GM12878 (cell line): Measurements from ENCODE around the gene TANC1. TPM values are rescaled to one million over a fixed set of nuclear protein-coding genes. Genes with fewer than 3 reads are reported as not detected.

Experiments used
- ATAC-seq: fragments of 200-7000 bp; cut with Tn5 transposase; 3 replicates; pipeline ENCODE4 v1.9.1; 2020; ENCODE audit warnings: mild to moderate bottlenecking, moderate library complexity
- BruUV-seq: library from RNA; stranded (reverse); fragments of 400-500 nt; replicated peaks from 2 replicates; lab custom pipeline; 2021; lab: Mats Ljungman, UMichigan
- CTCF ChIA-PET: fragments of 300-600 bp; sonication (Branson Sonifier 250); formaldehyde crosslinking; extraction: SDS; loops from one replicate; lab custom pipeline; 2021; ENCODE audit warnings: inconsistent platforms; lab: Yijun Ruan, JAX
- POLR2A ChIA-PET: fragments of 350-600 bp; formaldehyde crosslinking; extraction: SDS; loops from one replicate; lab custom pipeline; 2021; ENCODE audit warnings: inconsistent platforms; lab: Charles Lee
- RAD21 ChIA-PET: fragments of 300-600 bp; sonication (Branson Sonifier 250); formaldehyde crosslinking; loops from one replicate; lab custom pipeline; 2023; ENCODE audit warnings: antibody characterized with exemption; ENCODE audit not compliant: unreplicated experiment; lab: Charles Lee
- SMC1A ChIA-PET: fragments of 300-600 bp; sonication (Branson Sonifier 250); formaldehyde crosslinking; loops from one replicate; lab custom pipeline; 2023; ENCODE audit not compliant: unreplicated experiment, uncharacterized antibody; lab: Charles Lee
- DNase-seq: peaks from one replicate; pipeline ENCODE4 v3.0.0-alpha.2; 2011; ENCODE audit warnings: low read depth, low spot score
- FAIRE-seq: peaks from 3 replicates; lab custom pipeline; 2011; peaks lifted over from hg19 to GRCh38; lab: Jason Lieb, UNC
- H2AFZ ChIP-seq: 2 replicates; pipeline ENCODE4 v1.6.0; 2011; ENCODE audit warnings: low read depth, low read length, control low read depth; ENCODE audit not compliant: control insufficient read depth
- H3K27ac ChIP-seq: 2 replicates; pipeline ENCODE4 v1.5.1; 2011; ENCODE audit warnings: control low read depth; ENCODE audit not compliant: control insufficient read depth, insufficient read depth
- H3K27me3 ChIP-seq, 2 experiments: replicated peaks in 1 of 2; 2 replicates each; pipeline versions ENCODE4 v1.6.0 to v1.6.1; 2011; ENCODE audit warnings: low read length in 1 of 2; ENCODE audit not compliant: control insufficient read depth in 2 of 2, insufficient read depth in 2 of 2
- H3K36me3 ChIP-seq, 2 experiments: 2 replicates each; pipeline ENCODE4 v1.5.1; 2011; ENCODE audit warnings: low read length in 1 of 2; ENCODE audit not compliant: control insufficient read depth in 2 of 2, insufficient read depth in 2 of 2
- H3K4me1 ChIP-seq: 2 replicates; pipeline ENCODE4 v1.6.1; 2011; ENCODE audit warnings: mild to moderate bottlenecking, low read length, moderate library complexity, mixed read lengths; ENCODE audit not compliant: control insufficient read depth, insufficient read depth
- H3K4me2 ChIP-seq: 2 replicates; pipeline ENCODE4 v1.6.0; 2011; ENCODE audit warnings: control low read depth; ENCODE audit not compliant: control insufficient read depth, insufficient read depth
- H3K4me3 ChIP-seq: fragments of 200-600 bp; sonication (generic); 2 replicates; pipeline ENCODE4 v1.5.1; 2016
- H3K79me2 ChIP-seq: 2 replicates; pipeline ENCODE4 v1.6.0; 2011; ENCODE audit warnings: low read length; ENCODE audit not compliant: control insufficient read depth, insufficient read depth
- H3K9ac ChIP-seq: 2 replicates; pipeline ENCODE4 v1.8.0; 2011; ENCODE audit warnings: low read length, control low read depth, mixed read lengths; ENCODE audit not compliant: control insufficient read depth, insufficient read depth
- H3K9me3 ChIP-seq: replicated peaks from 3 replicates; pipeline ENCODE4 v1.5.1; 2011; ENCODE audit warnings: mild to moderate bottlenecking, low read length; ENCODE audit not compliant: control insufficient read depth, insufficient read depth
- H4K20me1 ChIP-seq: 2 replicates; pipeline ENCODE4 v1.6.0; 2011; ENCODE audit not compliant: control insufficient read depth, insufficient read depth
- CHD1 ChIP-seq: IDR thresholded peaks from 2 replicates; pipeline ENCODE4 v1.6.1; 2012; ENCODE audit warnings: low read depth, low read length, improper control_type of control experiment
- FOXK2 ChIP-seq: fragments of 450-650 bp; IDR thresholded peaks from 2 replicates; pipeline ENCODE4 v1.6.1; 2017; ENCODE audit warnings: mild to moderate bottlenecking, moderate library complexity
- PAX8 ChIP-seq: fragments of 450-650 bp; IDR thresholded peaks from 2 replicates; pipeline ENCODE4 v1.6.1; 2017; ENCODE audit warnings: mild to moderate bottlenecking, moderate library complexity
- TCF3 ChIP-seq: IDR thresholded peaks from 2 replicates; pipeline ENCODE4 v1.6.1; 2012; ENCODE audit warnings: low read depth, mild to moderate bottlenecking, low read length, borderline replicate concordance; ENCODE audit not compliant: insufficient read depth
- WGBS: methylation state at CpG from one replicate; pipeline ENCODE4 v1.1.6; 2016; ENCODE audit warnings: low lambda C conversion rate; ENCODE audit not compliant: insufficient replicate concordance, insufficient coverage; ENCODE audit errors: missing lambda C conversion rate; 5-methylcytosine and 5-hydroxymethylcytosine counted together
- in situ Hi-C: fragments of 300-500 bp; cut with MboI; formaldehyde crosslinking; loops from 9 replicates; pipeline ENCODE4 v1.14.3; 2018; ENCODE audit warnings: mixed read lengths
- intact Hi-C: fragments of 100-400 bp; cut with micrococcal nuclease; formaldehyde crosslinking; loops from one replicate; pipeline ENCODE4 v1.14.2; 2022; ENCODE audit not compliant: unreplicated experiment
- polyA plus RNA-seq, 11 experiments: library from polyadenylated mRNA; depleted of rRNA in 4 of 11; unstranded in 6 of 11; stranded (reverse) in 5 of 11; fragments of >200 nt; fragmentation: Nextera tagmentation in 4 of 11; fragmentation: Illumina TruSeq in 1 of 11; extraction: Ambion mirVana in 4 of 11; extraction: Trizol in 1 of 11; gene quantifications; 1 replicate in 1 of 11; 2 replicates in 10 of 11; pipeline versions ENCODE4 v1.2.1 to v1.2.3, GENCODE V29; 2011 to 2016; ENCODE audit warnings: inconsistent platforms in 2 of 11, missing spikeins in 2 of 11, low read depth in 1 of 11
- total RNA-seq, 4 experiments: library from RNA; depleted of rRNA in 3 of 4; stranded (reverse); fragments of >200 nt in 3 of 4; fragmentation: Illumina TruSeq in 1 of 4; extraction: Trizol in 1 of 4; gene quantifications; 2 replicates each; pipeline versions ENCODE4 v1.2.1 to v1.2.3, GENCODE V29; 2013 to 2021
- TF ChIP-seq, protein P1 (sequence below): fragments of 150-350 bp; IDR thresholded peaks from 2 replicates; pipeline ENCODE4 v1.6.1; 2016; ENCODE audit warnings: low read depth, low read length
- TF ChIP-seq, protein P2 (sequence below): fragments of 450-650 bp; IDR thresholded peaks from 2 replicates; pipeline ENCODE4 v1.6.1; 2017; ENCODE audit warnings: borderline replicate concordance

Gene TANC1
- total and polyA plus RNA-seq, 10 of the 15 experiments (the other 5 are each of a cell fraction or from before 2014, with no cell fraction given), result 0.05 to 5.0 (median 0.34) TPM

DNA sequence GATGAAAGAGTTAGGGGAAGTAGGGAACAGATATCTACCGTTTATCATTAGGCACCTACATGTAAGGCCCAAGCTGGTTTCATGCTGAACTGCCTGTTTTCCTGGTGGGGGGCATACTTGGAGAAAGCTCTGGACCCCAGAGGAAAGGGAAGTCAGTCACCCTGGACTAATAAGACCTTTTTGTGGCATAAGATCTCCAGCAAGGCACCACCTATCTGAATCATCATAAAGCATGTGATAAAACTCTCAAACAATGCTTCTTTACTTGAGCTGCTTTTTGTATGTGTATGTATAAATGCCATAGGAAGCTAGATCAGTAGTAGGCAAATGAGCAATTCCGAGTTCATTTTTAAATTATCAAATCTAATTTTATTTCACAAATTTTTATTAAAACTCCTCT, 104.8 kb downstream of the TANC1 start:
- 74% methylated on average over 2 of the region's 2 CpGs for WGBS
- CTCF ChIA-PET, result interaction anchor here (1.4 kb wide), 1 partner anchor 10 kb away, joined by 4 read pairs; no protein-coding TSS in a partner anchor

More for the DNA sequence above, 104.8 kb downstream of the TANC1 start:
- H3K27me3 ChIP-seq, result no peaks in the 10 kb centered on the region
- no peak overlapping the region for H2AFZ ChIP-seq
- no peak overlapping the region for H3K4me2 ChIP-seq
- intact Hi-C loops, result no loop called here
- H3K27ac ChIP-seq, result no peak overlapping the region
- in situ Hi-C loops, result no loop called here
- DNase-seq, result no peak
- TF ChIP-seq TCF3 (no peak), FOXK2 (no peak), CHD1 (no peak), PAX8 (no peak)
- TF ChIP-seq, protein P1, sequence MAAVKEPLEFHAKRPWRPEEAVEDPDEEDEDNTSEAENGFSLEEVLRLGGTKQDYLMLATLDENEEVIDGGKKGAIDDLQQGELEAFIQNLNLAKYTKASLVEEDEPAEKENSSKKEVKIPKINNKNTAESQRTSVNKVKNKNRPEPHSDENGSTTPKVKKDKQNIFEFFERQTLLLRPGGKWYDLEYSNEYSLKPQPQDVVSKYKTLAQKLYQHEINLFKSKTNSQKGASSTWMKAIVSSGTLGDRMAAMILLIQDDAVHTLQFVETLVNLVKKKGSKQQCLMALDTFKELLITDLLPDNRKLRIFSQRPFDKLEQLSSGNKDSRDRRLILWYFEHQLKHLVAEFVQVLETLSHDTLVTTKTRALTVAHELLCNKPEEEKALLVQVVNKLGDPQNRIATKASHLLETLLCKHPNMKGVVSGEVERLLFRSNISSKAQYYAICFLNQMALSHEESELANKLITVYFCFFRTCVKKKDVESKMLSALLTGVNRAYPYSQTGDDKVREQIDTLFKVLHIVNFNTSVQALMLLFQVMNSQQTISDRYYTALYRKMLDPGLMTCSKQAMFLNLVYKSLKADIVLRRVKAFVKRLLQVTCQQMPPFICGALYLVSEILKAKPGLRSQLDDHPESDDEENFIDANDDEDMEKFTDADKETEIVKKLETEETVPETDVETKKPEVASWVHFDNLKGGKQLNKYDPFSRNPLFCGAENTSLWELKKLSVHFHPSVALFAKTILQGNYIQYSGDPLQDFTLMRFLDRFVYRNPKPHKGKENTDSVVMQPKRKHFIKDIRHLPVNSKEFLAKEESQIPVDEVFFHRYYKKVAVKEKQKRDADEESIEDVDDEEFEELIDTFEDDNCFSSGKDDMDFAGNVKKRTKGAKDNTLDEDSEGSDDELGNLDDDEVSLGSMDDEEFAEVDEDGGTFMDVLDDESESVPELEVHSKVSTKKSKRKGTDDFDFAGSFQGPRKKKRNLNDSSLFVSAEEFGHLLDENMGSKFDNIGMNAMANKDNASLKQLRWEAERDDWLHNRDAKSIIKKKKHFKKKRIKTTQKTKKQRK, result no peak
- TF ChIP-seq, protein P2, sequence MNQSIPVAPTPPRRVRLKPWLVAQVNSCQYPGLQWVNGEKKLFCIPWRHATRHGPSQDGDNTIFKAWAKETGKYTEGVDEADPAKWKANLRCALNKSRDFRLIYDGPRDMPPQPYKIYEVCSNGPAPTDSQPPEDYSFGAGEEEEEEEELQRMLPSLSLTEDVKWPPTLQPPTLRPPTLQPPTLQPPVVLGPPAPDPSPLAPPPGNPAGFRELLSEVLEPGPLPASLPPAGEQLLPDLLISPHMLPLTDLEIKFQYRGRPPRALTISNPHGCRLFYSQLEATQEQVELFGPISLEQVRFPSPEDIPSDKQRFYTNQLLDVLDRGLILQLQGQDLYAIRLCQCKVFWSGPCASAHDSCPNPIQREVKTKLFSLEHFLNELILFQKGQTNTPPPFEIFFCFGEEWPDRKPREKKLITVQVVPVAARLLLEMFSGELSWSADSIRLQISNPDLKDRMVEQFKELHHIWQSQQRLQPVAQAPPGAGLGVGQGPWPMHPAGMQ, result no peak
- no peaks in the 10 kb centered on the region for H4K20me1 ChIP-seq
- no peaks in the 10 kb centered on the region for H3K4me1 ChIP-seq
- POLR2A ChIA-PET, result no interaction called here
- ATAC-seq, result no peak
- RAD21 ChIA-PET, result no interaction called here
- no peak overlapping the region for H3K4me3 ChIP-seq
- no peak overlapping the region for H3K9ac ChIP-seq
- FAIRE-seq, result no peak
- no peaks in the 10 kb centered on the region for H3K36me3 ChIP-seq
- SMC1A ChIA-PET, result interaction anchor here (0.9 kb wide), 1 partner anchor 11 kb away, joined by 4 read pairs; no protein-coding TSS in a partner anchor
- BruUV-seq, result no TSS peak
- H3K79me2 ChIP-seq, result no peaks in the 10 kb centered on the region
- no peaks in the 10 kb centered on the region for H3K9me3 ChIP-seq
